ENCODE data around the gene SYNPO2.

SYNPO2 gene

GRCh38 chr4:119084513-119084912 is 195.9 kb downstream of the SYNPO2 start:
- TF ChIP-seq REST (IDR thresholded peaks at IDR 0.05; ENCODE audit: insufficient read depth in 1 of 2, low read depth in 2 of 2, low read length in 2 of 2) (no peak), TAF1 (IDR thresholded peaks at IDR 0.05; ENCODE audit: borderline replicate concordance, insufficient read depth, low read length) (no peak), POLR2AphosphoS5 (IDR thresholded peaks at IDR 0.05; ENCODE audit: low read depth, low read length) (no peak), SIN3A (IDR thresholded peaks at IDR 0.05; ENCODE audit: borderline replicate concordance, insufficient read depth, low read length) (no peak), FOXP2 (optimal IDR thresholded peaks at IDR 0.05; ENCODE audit: borderline replicate concordance, extremely low read depth, extremely low read length, insufficient read depth) (no peak)

GRCh38 chr4:119087121-119087520 is 198.5 kb downstream of the SYNPO2 start:
- TF ChIP-seq REST (IDR thresholded peaks at IDR 0.05; ENCODE audit: insufficient read depth in 1 of 2, low read depth in 2 of 2, low read length in 2 of 2) (no peak), POLR2AphosphoS5 (IDR thresholded peaks at IDR 0.05; ENCODE audit: low read depth, low read length) (no peak), SIN3A (IDR thresholded peaks at IDR 0.05; ENCODE audit: borderline replicate concordance, insufficient read depth, low read length) (no peak), TAF1 (IDR thresholded peaks at IDR 0.05; ENCODE audit: borderline replicate concordance, insufficient read depth, low read length) (no peak), FOXP2 (optimal IDR thresholded peaks at IDR 0.05; ENCODE audit: borderline replicate concordance, extremely low read depth, extremely low read length, insufficient read depth) (no peak)

GRCh38 chr4:119087656-119088055 is 199.0 kb downstream of the SYNPO2 start:
- TF ChIP-seq REST (IDR thresholded peaks at IDR 0.05; ENCODE audit: insufficient read depth in 1 of 2, low read depth in 2 of 2, low read length in 2 of 2) = no peak
- no peak for TF ChIP-seq SIN3A (IDR thresholded peaks at IDR 0.05; ENCODE audit: borderline replicate concordance, insufficient read depth, low read length)
- TF ChIP-seq POLR2AphosphoS5 (IDR thresholded peaks at IDR 0.05; ENCODE audit: low read depth, low read length) = no peak
- no peak for TF ChIP-seq TAF1 (IDR thresholded peaks at IDR 0.05; ENCODE audit: borderline replicate concordance, insufficient read depth, low read length)
- no peak for TF ChIP-seq FOXP2 (optimal IDR thresholded peaks at IDR 0.05; ENCODE audit: borderline replicate concordance, extremely low read depth, extremely low read length, insufficient read depth)

- TF ChIP-seq TAF1 (IDR thresholded peaks at IDR 0.05; ENCODE audit: borderline replicate concordance, insufficient read depth, low read length) (no peak), SIN3A (IDR thresholded peaks at IDR 0.05; ENCODE audit: borderline replicate concordance, insufficient read depth, low read length) (no peak), REST (IDR thresholded peaks at IDR 0.05; ENCODE audit: insufficient read depth in 1 of 2, low read depth in 2 of 2, low read length in 2 of 2) (no peak), POLR2AphosphoS5 (IDR thresholded peaks at IDR 0.05; ENCODE audit: low read depth, low read length) (no peak)
Observed at GRCh38 chr4:119093042-119093827, 204.6 kb downstream of the SYNPO2 start.
